ENCODE data around the gene ANKRD33.

ANKRD33 gene

DNA sequence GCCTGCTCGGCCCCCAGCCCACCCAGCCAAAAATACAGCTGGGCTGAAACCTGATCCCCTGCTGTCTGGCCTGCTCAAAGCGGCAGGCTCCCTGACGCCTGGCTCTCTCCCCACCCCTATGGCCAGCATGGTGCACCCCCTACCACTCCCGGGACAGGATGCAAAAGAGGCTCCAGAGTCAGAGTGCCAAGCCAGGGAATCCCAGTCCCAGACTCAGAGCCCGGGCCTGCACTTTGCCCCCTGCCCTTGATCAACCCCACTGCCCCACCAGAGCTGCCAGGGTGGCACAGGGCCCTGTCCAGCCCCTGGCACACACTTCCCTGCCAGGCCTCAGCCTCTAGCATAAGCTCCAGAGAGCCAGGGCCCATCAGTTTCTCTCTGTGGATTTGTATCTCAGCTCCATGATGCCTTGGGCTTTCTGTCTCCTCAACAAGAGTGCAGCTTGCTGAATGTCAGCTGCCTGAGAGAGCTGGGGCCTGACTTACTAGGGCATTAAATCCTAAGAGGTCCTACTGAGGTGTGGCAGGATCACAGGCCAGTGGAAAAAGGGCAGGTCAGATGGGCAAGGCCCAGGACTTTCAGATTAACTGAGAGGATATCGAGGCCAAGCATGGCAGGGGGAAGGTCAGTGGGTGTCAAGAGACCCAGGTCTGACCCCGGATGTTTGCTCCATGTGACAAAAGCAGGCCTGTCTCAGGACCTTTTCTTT is 33.3 kb downstream of the ANKRD33 start:
- peak; percentile 68 for DNase-seq

DNA sequence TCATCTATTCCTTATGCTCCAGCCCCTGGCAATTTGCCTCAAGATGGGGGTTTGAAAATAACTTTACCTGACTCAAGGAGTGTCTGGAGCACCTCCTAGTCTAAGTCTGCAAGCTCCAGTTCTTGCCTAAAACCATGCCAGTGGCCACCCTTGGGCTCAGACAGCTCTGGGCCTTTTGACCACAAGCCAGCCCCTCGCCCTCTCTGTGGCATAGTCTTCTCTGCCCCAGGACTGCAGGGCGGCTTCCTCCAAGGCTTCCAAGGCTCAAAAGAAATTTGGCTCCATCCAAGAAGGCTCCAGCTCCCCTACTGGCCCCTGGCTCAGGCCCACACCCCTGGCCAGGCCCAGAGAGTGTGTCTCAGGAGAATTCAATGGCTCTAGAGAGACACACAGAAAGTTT is 34.2 kb downstream of the ANKRD33 start:
- no peak for DNase-seq

DNA sequence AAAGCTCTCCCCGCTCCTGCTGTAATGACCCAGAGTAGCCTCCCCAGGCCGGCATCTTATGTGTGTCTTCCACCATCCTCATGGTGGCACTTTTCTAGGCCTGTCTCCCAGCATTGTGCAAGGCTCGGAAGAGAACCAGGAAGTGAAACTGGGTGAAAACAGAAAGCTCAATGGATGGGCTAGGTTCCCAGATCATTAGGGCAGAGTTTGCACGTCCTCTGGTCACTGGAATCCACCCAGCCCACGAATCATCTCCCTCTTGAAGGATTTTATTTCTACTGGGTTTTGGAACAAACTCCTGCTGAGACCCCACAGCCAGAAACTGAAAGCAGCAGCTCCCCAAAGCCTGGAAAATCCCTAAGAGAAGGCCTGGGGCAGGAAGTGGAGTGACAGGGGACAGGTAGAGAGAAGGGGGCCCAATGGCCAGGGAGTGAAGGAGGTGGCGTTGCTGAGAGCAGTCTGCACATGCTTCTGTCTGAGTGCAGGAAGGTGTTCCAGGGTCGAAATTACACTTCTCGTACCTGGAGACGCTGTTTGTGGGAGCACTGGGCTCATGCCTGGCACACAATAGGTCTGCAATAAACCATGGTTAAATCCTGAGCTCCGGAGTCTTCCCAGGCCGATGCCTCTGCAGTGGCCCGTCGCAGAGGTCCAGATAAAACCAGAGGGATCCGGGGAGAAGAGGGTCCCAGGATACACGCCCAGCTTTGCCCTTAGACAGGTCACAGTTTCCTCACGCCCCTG is 35.0 kb downstream of the ANKRD33 start:
- no peak for DNase-seq

DNA sequence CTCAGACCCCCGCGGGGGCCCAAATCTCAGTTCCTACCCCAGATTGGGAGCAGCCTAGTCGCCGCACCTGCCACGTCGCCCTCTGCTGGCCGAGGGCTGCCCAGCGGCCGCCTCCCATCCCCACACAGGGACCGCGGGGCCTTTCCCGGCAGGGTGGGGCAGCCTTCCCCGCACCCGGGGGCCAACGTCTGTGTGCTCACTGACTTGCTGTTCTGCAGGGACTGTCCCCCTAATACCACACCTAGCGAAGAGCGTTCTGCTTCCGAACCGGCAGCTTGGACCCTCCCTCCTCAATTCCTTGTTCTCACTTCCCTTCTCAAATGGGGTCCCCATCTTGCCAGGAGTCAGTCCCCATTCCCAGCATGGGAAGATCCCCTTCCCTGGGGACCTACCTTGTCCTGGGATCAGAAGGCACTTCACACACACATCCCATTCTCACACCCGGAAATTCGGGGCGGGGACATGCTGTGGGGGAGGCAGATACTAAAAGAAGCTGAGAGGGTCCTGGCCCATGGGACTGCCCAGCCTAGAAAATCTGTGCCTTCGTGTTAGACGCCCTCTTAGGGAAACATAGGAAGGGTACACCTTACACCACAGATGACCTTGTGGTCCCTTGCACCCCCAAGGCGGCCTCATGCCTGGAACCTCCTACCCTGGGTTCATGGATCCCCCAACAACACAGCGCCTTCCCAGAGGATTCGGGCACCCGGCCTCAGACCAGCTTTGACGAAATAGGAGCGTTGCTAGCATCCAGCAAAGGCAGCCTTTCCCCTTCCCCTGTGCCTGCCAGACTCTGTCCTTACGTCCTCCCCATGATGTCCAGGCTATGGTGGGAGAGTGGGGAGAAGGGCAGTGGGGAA is 35.8 kb downstream of the ANKRD33 start:
- no peak for DNase-seq

- no peak for DNase-seq
Measured at GRCh38 chr12:51924551-51925319, 36.8 kb downstream of the ANKRD33 start.

- no peak for DNase-seq
Measured at GRCh38 chr12:51925346-51926063, 37.6 kb downstream of the ANKRD33 start.

GRCh38 chr12:51926064-51926632 is 38.2 kb downstream of the ANKRD33 start:
- DNase-seq: no peak

GRCh38 chr12:51926718-51927117 is 38.8 kb downstream of the ANKRD33 start:
- DNase-seq: no peak

- DNase-seq: no peak
Measured at GRCh38 chr12:51932218-51933076, 44.5 kb downstream of the ANKRD33 start.

GRCh38 chr12:51934080-51934479 is 46.2 kb downstream of the ANKRD33 start:
- no peak for DNase-seq

DNA sequence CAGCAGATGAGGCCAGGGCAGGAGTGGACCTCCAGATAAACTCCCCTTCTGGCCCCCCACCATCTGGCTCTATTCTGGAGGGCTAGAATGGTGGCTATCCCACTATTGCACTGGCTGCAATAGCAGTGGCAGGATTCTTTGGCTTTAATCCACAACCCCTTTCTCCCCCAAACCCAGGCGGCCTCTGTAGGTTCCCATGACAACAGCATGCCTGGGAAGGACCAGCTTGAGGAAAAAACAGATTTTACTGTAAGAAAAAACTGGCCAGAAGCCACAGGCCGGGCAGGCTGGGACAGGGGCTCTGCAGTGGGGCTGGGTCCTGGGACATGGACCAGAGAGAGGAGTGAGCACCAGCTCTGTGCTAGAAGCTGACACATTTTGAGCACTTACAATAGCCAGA is 50.0 kb downstream of the ANKRD33 start:
- peak; percentile 45 for DNase-seq

GRCh38 chr12:51938726-51939125 is 50.8 kb downstream of the ANKRD33 start:
- no peak for DNase-seq

DNA sequence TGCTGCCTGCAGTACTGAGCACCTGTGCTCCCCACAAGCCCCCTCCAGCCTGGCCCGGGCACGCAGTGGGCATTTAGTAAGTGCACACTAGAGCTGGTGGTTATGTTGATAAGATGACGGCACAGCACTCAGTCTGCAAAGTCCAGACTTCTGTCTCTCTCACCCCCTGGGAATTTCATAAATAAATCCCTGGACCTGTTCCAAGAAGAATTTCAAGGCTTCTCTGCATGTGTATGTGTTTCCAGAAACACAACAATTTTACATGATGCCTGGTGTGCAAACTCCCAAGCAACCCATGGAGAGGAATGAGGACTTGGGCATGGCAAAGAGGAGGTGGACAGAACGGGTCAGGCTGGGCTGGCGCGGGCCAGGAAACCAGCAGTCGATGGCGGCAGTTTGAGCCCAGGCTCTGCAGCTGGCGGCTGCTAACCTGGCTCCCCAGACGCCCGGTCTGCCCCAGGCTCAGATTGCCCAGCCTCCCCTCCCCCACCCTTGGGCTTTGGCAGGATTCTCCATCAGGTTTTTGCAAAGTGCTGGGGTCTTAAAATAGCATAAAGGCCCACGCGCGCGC is 53.2 kb downstream of the ANKRD33 start:
- DNase-seq: peak; percentile 89

All from NCI-H2171 treated with DMSO at 0.1 percent for 48 hours (cell line).